ENCODE data around the gene VEZF1.

Gene VEZF1

DNA sequence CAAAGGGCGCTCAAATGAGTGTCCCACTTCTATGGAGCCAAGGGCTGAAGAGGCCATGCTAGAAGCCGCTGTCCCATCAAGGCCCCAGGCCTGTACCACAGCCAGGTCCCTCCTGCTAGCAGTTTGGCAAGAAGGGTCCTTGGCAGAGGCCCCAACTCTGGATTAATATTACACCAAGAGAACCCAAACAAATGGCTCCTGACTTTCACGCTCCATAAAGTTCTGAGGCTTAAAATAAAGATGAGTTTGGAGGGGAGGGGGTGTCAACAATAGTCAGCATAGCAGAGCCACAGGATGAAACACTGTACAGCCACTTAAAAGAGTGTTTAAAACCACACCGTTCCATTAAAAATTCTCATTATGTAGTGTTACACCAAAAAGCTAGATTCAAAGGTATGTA is 63.4 kb downstream of the VEZF1 start:
- DNase-seq: no peak

All from NCI-H748 treated with DMSO at 0.1 percent for 48 hours (cell line).